ENCODE measurements around the gene RPA4.

DNA sequence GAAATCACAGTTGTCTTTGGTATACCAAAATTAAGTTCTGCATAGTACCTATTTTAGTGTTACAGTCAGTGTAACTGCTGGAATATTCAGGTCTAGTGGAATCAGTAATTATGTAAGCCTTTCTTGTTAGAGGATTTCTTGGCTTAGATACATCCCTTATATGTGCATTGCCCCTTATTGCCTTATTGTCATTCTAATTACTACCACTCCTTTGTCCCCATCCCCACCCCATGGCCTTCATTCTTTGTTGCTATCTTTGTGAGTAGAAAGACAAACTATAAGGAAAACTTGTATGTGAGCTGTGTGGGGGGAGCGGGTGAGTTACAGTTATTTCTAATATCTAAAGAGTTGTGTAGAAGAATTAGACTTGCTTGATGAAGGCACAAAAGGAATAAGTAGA is 36.9 kb upstream of the RPA4 start:
- TF ChIP-seq, protein P1, sequence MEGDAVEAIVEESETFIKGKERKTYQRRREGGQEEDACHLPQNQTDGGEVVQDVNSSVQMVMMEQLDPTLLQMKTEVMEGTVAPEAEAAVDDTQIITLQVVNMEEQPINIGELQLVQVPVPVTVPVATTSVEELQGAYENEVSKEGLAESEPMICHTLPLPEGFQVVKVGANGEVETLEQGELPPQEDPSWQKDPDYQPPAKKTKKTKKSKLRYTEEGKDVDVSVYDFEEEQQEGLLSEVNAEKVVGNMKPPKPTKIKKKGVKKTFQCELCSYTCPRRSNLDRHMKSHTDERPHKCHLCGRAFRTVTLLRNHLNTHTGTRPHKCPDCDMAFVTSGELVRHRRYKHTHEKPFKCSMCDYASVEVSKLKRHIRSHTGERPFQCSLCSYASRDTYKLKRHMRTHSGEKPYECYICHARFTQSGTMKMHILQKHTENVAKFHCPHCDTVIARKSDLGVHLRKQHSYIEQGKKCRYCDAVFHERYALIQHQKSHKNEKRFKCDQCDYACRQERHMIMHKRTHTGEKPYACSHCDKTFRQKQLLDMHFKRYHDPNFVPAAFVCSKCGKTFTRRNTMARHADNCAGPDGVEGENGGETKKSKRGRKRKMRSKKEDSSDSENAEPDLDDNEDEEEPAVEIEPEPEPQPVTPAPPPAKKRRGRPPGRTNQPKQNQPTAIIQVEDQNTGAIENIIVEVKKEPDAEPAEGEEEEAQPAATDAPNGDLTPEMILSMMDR (conservative IDR thresholded peaks at IDR 0.05) = no peak
- TF ChIP-seq ZFX (IDR thresholded peaks at IDR 0.05) = no peak
